ENCODE results near the gene PUM1. TPM values are rescaled to one million over a fixed set of nuclear protein-coding genes. Genes with fewer than 3 reads are reported as not detected.
A peak's percentile ranks its signal among the peaks of the same experiment; 100 is the strongest.

The PUM1 gene
- 10 to 100 TPM; 91.0 to 94.9 TPM for total RNA-seq

DNA sequence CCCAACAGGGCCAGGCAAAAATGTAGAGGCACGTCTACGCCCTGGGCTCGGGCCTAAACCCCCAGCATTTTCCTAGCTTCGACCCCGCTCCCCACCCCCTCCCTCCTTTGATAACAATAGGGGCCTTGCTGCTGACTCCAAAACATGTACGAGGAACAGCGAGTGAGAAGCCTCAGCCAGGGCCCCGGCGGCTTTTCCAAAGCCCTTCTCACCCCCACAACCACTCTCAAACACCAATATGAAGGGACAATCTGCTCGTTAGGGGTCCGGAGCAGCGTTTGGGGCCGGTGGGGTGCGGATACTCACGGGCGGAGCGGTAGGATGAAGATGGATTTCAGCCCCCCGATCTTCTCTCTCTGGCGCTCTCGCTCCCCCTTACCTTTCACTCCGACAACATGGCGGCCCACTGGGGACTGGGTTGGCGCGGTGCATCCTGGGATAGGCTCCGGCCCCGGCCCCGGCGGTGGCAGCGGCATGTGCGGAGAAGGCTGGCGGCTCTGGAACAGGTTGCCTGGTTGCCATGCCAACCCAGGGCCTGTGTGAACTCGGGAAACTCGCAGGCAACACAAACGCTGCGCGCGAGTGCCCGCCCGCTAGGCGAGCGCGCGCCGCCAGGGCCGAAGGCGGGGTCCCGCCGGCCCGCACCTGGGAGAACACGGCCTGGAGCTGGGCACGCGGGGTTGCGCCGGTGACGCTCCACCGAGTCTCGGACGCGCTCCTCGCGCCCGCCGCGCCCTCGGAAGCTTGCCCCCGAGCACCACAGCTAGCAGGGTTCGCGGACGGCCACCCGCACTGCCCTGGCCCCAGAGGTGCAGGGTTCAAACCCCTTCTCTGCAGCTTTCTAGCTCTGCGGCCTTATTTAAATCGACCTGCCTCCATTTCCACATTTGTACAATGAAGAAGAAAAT, at the start of gene PUM1:
Gene PUM1, minus strand, starts transcription at position 408 of the 908 bp plus-strand sequence. CDS start 6,151 bp downstream, outside the sequence.
- CTCF ChIA-PET, result interaction anchor here (0.6 to 1.4 kb wide), 4 partner anchors 9 to 116 kb away, joined by 3 to 4 read pairs (median 3); no protein-coding TSS in a partner anchor
- Mint-ChIP-seq H3K9me3 (ENCODE audit: insufficient read depth) (no peaks in the 10 kb centered on the region), H3K27me3 (ENCODE audit: low read depth) (no peaks in the 10 kb centered on the region), H3K4me1 (ENCODE audit: low read depth) (peaks cover 24% of the 10 kb centered on the region), H3K27ac (peak within 1 kb of the TSS; percentile 99), H3K4me3 (peak within 1 kb of the TSS; percentile 98), H3K36me3 (ENCODE audit: low read depth) (peaks cover 19% of the 10 kb centered on the region)
- DNase-seq, result peak; percentile 99
- peak; percentile 96 for ATAC-seq
- POLR2A ChIA-PET, result interaction anchor here (0.7 to 3.7 kb wide), 3 partner anchors 10 to 1222 kb away, joined by 5 to 15 read pairs (median 5); no protein-coding TSS in a partner anchor

GRCh38 chr1:31112266-31112935, 46.9 kb upstream of the PUM1 start:
- Mint-ChIP-seq H3K9me3 (ENCODE audit: insufficient read depth) (no peaks in the 10 kb centered on the region), H3K36me3 (ENCODE audit: low read depth) (no peaks in the 10 kb centered on the region), H3K4me1 (ENCODE audit: low read depth) (no peaks in the 10 kb centered on the region), H3K4me3 (no peak overlapping the region), H3K27me3 (ENCODE audit: low read depth) (peaks cover 7% of the 10 kb centered on the region), H3K27ac (no peak overlapping the region)
- DNase-seq, result no peak
- CTCF ChIA-PET, result no interaction called here
- POLR2A ChIA-PET, result no interaction called here
- no peak for ATAC-seq

GRCh38 chr1:31111290-31111951, 45.9 kb upstream of the PUM1 start:
- DNase-seq (no peak), ATAC-seq (no peak)
- H3K4me3 Mint-ChIP-seq, result no peak overlapping the region
- no peaks in the 10 kb centered on the region for H3K9me3 Mint-ChIP-seq (ENCODE audit: insufficient read depth)
- H3K4me1 Mint-ChIP-seq (ENCODE audit: low read depth), result no peaks in the 10 kb centered on the region
- ChIA-PET CTCF (no interaction called here), POLR2A (no interaction called here)
- H3K27ac Mint-ChIP-seq, result no peak overlapping the region
- peaks cover 6% of the 10 kb centered on the region for H3K27me3 Mint-ChIP-seq (ENCODE audit: low read depth)
- no peaks in the 10 kb centered on the region for H3K36me3 Mint-ChIP-seq (ENCODE audit: low read depth)

DNA sequence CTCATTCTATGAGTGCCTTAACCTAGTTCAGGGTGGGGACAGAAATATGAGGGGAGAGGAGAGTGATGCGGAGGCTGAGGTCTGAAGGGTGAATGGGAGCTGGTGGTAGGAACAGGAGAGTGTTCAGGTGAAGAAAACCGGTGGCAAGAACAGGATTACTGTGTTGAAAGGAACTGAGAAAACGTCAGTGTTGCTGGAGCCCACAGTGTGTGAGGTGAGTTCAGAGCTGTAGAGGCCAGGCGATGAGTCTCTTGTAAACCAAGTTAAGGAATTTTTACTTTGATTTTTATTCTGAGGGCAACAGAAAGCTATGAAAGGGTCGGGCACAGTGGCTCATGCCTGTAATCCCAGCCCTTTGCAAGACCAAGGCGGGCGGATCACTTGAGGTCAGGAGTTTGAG, 45.3 kb upstream of the PUM1 start:
- Mint-ChIP-seq H3K36me3 (ENCODE audit: low read depth) (no peaks in the 10 kb centered on the region), H3K4me3 (no peak overlapping the region), H3K9me3 (ENCODE audit: insufficient read depth) (no peaks in the 10 kb centered on the region), H3K27ac (no peak overlapping the region), H3K4me1 (ENCODE audit: low read depth) (no peaks in the 10 kb centered on the region), H3K27me3 (ENCODE audit: low read depth) (peaks cover 4% of the 10 kb centered on the region)
- ATAC-seq (no peak), DNase-seq (no peak)
- ChIA-PET POLR2A (no interaction called here), CTCF (no interaction called here)

- DNase-seq (no peak), ATAC-seq (no peak)
- H3K4me1 Mint-ChIP-seq (ENCODE audit: low read depth), result no peaks in the 10 kb centered on the region
- H3K4me3 Mint-ChIP-seq, result no peak overlapping the region
- H3K36me3 Mint-ChIP-seq (ENCODE audit: low read depth), result no peaks in the 10 kb centered on the region
- no peaks in the 10 kb centered on the region for H3K9me3 Mint-ChIP-seq (ENCODE audit: insufficient read depth)
- H3K27me3 Mint-ChIP-seq (ENCODE audit: low read depth), result peaks cover 3% of the 10 kb centered on the region
- CTCF ChIA-PET, result no interaction called here
- POLR2A ChIA-PET, result no interaction called here
- H3K27ac Mint-ChIP-seq, result no peak overlapping the region
Observed at GRCh38 chr1:31108861-31109260, 43.3 kb upstream of the PUM1 start.

DNA sequence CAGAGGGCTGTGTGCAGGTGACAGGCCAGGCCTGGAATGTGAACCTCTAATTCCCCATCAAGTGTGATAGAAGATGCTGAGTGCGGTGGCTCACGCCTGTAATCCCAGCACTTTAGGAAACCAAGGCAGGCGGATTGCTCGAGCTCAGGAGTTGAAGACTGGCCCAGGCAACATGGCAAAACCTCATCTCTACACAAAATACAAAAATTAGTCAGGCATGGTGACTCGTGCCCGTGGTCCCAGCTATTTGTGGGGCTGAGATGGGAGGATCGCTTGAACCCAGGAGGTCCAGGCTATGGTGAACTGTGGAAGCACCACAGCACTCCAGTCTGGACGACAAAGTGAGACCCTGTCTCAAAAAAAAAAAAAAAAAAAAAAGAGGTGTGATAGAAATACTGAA, 40.1 kb upstream of the PUM1 start:
- Mint-ChIP-seq H3K27ac (no peak overlapping the region), H3K4me1 (ENCODE audit: low read depth) (no peaks in the 10 kb centered on the region), H3K36me3 (ENCODE audit: low read depth) (no peaks in the 10 kb centered on the region), H3K4me3 (no peak overlapping the region), H3K9me3 (ENCODE audit: insufficient read depth) (no peaks in the 10 kb centered on the region), H3K27me3 (ENCODE audit: low read depth) (peaks cover 2% of the 10 kb centered on the region)
- ChIA-PET POLR2A (no interaction called here), CTCF (no interaction called here)
- DNase-seq (no peak), ATAC-seq (no peak)

- Mint-ChIP-seq H3K27me3 (ENCODE audit: low read depth) (no peaks in the 10 kb centered on the region), H3K4me1 (ENCODE audit: low read depth) (no peaks in the 10 kb centered on the region), H3K36me3 (ENCODE audit: low read depth) (no peaks in the 10 kb centered on the region), H3K9me3 (ENCODE audit: insufficient read depth) (no peaks in the 10 kb centered on the region), H3K4me3 (no peak overlapping the region), H3K27ac (no peak overlapping the region)
- no peak for ATAC-seq
- POLR2A ChIA-PET, result no interaction called here
- DNase-seq, result no peak
- CTCF ChIA-PET, result no interaction called here
Observed at GRCh38 chr1:31102501-31102950, 37.0 kb upstream of the PUM1 start.

- no peaks in the 10 kb centered on the region for H3K36me3 Mint-ChIP-seq (ENCODE audit: low read depth)
- H3K4me1 Mint-ChIP-seq (ENCODE audit: low read depth), result no peaks in the 10 kb centered on the region
- no peaks in the 10 kb centered on the region for H3K9me3 Mint-ChIP-seq (ENCODE audit: insufficient read depth)
- no peaks in the 10 kb centered on the region for H3K27me3 Mint-ChIP-seq (ENCODE audit: low read depth)
- H3K27ac Mint-ChIP-seq, result no peak overlapping the region
- ChIA-PET CTCF (no interaction called here), POLR2A (no interaction called here)
- ATAC-seq (no peak), DNase-seq (no peak)
- H3K4me3 Mint-ChIP-seq, result no peak overlapping the region
Observed at GRCh38 chr1:31101147-31101502, 35.6 kb upstream of the PUM1 start.

- POLR2A ChIA-PET, result no interaction called here
- Mint-ChIP-seq H3K9me3 (ENCODE audit: insufficient read depth) (no peaks in the 10 kb centered on the region), H3K4me3 (no peak overlapping the region), H3K36me3 (ENCODE audit: low read depth) (no peaks in the 10 kb centered on the region), H3K27me3 (ENCODE audit: low read depth) (no peaks in the 10 kb centered on the region), H3K27ac (no peak overlapping the region), H3K4me1 (ENCODE audit: low read depth) (no peaks in the 10 kb centered on the region)
- DNase-seq (no peak), ATAC-seq (no peak)
- CTCF ChIA-PET, result no interaction called here
Observed at GRCh38 chr1:31099293-31100032, 33.9 kb upstream of the PUM1 start.

- H3K4me3 Mint-ChIP-seq, result no peak overlapping the region
- ChIA-PET CTCF (no interaction called here), POLR2A (no interaction called here)
- DNase-seq (no peak), ATAC-seq (no peak)
- H3K4me1 Mint-ChIP-seq (ENCODE audit: low read depth), result no peaks in the 10 kb centered on the region
- H3K27ac Mint-ChIP-seq, result no peak overlapping the region
- no peaks in the 10 kb centered on the region for H3K27me3 Mint-ChIP-seq (ENCODE audit: low read depth)
- H3K36me3 Mint-ChIP-seq (ENCODE audit: low read depth), result no peaks in the 10 kb centered on the region
- H3K9me3 Mint-ChIP-seq (ENCODE audit: insufficient read depth), result no peaks in the 10 kb centered on the region
Observed at GRCh38 chr1:31095985-31096384, 30.5 kb upstream of the PUM1 start.

DNA sequence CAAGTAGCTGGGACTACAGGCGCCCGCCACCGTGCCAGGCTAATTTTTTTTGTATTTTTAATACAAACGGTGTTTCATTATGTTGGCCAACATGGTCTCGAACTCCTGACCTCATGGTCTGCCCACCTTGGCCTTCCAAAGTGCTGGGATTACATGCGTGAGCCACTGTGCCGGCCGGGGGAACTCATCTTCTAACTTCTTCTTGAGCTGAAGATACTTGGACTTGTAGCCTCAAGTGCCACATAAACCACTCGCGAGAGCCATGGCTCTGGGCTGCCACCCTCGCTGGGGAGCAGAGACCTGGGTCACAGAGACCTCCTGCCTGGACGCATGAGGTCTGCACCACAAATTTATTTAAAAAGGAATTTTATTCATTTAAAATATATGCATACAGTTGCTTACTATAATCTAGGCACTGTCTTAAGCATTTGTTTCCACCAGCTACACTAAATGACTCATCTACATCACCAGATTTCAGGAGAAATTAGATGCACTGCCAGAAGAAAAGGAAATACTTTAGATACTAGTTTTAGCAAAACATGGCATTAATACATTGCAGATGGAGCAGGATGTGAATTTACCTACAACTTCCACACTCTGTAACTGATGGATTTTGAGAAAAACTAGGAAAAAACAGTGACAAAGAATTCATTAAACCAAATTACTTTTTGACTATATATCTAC, 29.9 kb upstream of the PUM1 start:
- DNase-seq (no peak), ATAC-seq (no peak)
- Mint-ChIP-seq H3K27me3 (ENCODE audit: low read depth) (no peaks in the 10 kb centered on the region), H3K9me3 (ENCODE audit: insufficient read depth) (no peaks in the 10 kb centered on the region), H3K27ac (no peak overlapping the region), H3K4me3 (no peak overlapping the region), H3K4me1 (ENCODE audit: low read depth) (no peaks in the 10 kb centered on the region), H3K36me3 (ENCODE audit: low read depth) (no peaks in the 10 kb centered on the region)
- ChIA-PET POLR2A (no interaction called here), CTCF (no interaction called here)

Measured in activated CD8-positive, alpha-beta T cell treated with anti-CD3 and anti-CD28 coated beads, Interleukin-2, amount 10 ng/mL, durations not matched to agents 7 days and 5 days (primary cell).